GM13976 (cell line): ENCODE data around the gene PLA2G2E.

Experiments
- DNase-seq: peaks from one replicate; pipeline ENCODE4 v3.0.0; 2012; ENCODE audit warnings: low spot score
- in situ Hi-C: fragments of 300-500 bp; cut with MboI; formaldehyde crosslinking; loops from one replicate; pipeline ENCODE4 v1.12.0; 2022; ENCODE audit warnings: low sequenced_read_pairs, mixed read lengths, inconsistent platforms; ENCODE audit not compliant: unreplicated experiment
- TF ChIP-seq, protein P1 (sequence below): IDR thresholded peaks from 2 replicates; pipeline ENCODE4 v1.5.1; 2012; ENCODE audit warnings: borderline replicate concordance, mild to moderate bottlenecking; ENCODE audit not compliant: insufficient read depth; ENCODE audit errors: extremely low read depth, missing control alignments, control extremely low read depth

PLA2G2E gene

DNA sequence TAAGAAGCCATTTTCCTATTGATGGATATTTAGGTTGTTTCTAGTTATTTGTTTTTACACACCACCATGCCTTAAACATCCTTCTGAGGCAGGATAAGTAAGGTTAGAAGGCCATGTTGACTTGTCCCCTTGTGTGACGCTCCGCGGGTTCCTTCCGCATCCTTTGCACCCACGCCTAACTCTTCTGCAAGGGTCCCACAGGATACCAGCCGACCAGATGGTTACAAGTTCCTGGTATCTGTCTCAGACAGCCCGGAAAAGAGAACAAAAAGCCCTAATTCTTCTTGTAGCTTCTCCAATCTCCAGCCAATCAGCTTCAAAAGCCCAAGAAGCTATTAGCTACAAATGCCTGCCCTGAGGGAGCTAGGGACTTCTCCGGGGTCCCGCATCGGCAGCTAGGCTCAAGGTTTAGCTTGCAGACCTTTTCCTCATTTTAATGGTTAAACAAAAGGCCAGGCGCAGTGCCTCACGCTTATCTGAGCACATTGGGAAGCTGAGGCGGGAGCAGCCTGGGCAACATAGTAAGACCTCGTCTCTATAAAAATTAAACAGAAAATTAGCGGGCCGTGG lies 46.2 kb downstream of the PLA2G2E start:
- DNase-seq: no peak
- in situ Hi-C loops: no loop called here
- TF ChIP-seq, protein P1, sequence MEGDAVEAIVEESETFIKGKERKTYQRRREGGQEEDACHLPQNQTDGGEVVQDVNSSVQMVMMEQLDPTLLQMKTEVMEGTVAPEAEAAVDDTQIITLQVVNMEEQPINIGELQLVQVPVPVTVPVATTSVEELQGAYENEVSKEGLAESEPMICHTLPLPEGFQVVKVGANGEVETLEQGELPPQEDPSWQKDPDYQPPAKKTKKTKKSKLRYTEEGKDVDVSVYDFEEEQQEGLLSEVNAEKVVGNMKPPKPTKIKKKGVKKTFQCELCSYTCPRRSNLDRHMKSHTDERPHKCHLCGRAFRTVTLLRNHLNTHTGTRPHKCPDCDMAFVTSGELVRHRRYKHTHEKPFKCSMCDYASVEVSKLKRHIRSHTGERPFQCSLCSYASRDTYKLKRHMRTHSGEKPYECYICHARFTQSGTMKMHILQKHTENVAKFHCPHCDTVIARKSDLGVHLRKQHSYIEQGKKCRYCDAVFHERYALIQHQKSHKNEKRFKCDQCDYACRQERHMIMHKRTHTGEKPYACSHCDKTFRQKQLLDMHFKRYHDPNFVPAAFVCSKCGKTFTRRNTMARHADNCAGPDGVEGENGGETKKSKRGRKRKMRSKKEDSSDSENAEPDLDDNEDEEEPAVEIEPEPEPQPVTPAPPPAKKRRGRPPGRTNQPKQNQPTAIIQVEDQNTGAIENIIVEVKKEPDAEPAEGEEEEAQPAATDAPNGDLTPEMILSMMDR: no peak

DNA sequence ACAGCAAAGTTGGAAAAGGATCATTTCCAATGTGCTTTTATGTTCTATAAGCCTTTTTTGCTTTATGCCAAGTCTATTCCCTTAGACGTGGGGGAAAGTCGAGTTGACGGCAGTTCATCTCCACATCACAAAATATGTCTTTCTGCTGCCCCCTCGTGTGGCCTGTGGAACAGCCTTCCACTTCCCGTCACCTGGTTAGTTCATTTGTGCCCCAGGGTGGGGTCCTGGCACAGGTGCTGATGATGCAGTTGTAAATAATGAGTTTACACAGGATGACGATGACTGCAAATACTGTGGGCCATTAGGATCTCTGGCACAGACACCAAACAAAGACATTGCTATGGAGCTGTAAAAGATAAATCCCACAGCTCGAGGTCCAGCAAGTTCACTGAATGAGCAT lies 51.2 kb downstream of the PLA2G2E start:
- DNase-seq: no peak
- in situ Hi-C loops: no loop called here
- TF ChIP-seq, protein P1: no peak
